K562 (cell line): ENCODE data around the gene IGSF8. TPM values are rescaled to one million over a fixed set of nuclear protein-coding genes. Genes with fewer than 3 reads are reported as not detected.

ENCODE experiments used
- ATAC-seq: fragments of 200-7000 bp; cut with Tn5 transposase; 3 replicates; pipeline ENCODE4 v1.9.1; 2020; ENCODE audit warnings: moderate library complexity
- BruUV-seq: library from RNA; stranded (reverse); fragments of 400-500 nt; replicated peaks from 2 replicates; lab custom pipeline; 2021; lab: Mats Ljungman, UMichigan
- CTCF ChIA-PET: fragments of 300-600 bp; formaldehyde crosslinking; extraction: SDS; loops from one replicate; lab custom pipeline; 2021; ENCODE audit warnings: low intra/inter-chr PET ratio; lab: Yijun Ruan, JAX
- POLR2A ChIA-PET: fragments of 300-600, 350-650 bp; sonication (Branson Sonifier 250); formaldehyde crosslinking; extraction: SDS; loops from one replicate; lab custom pipeline; 2021; ENCODE audit warnings: antibody characterized with exemption, inconsistent platforms; lab: Yijun Ruan, JAX
- DNase-seq, 4 experiments: peaks; one replicate each; pipeline versions ENCODE4 v3.0.0 to v3.0.0-alpha.2; 2011 to 2018; ENCODE audit warnings: low spot score in 3 of 4, mixed read lengths in 3 of 4; ENCODE audit errors: extremely low read depth in 1 of 4
- FAIRE-seq: peaks from 2 replicates; lab custom pipeline; 2011; peaks lifted over from hg19 to GRCh38; lab: Jason Lieb, UNC
- H2AFZ ChIP-seq: 2 replicates; pipeline ENCODE4 v1.6.0; 2011; ENCODE audit warnings: low read depth, low read length, control low read depth, inconsistent platforms
- H3K27ac ChIP-seq: fragments of 200-600 bp; 3 replicates; pipeline ENCODE4 v1.8.0; 2011; ENCODE audit warnings: low read depth, mild to moderate bottlenecking, control low read depth, inconsistent platforms, low read length, moderate library complexity, mixed read lengths; ENCODE audit errors: extremely low read depth
- H3K27me3 ChIP-seq, 2 experiments: fragments of 300-600 bp in 1 of 2; 2 replicates in 1 of 2; 3 replicates in 1 of 2; pipeline versions ENCODE4 v1.6.0 to v1.8.0; 2011; ENCODE audit warnings: inconsistent platforms in 2 of 2, low read length in 2 of 2, mild to moderate bottlenecking in 1 of 2, mixed read lengths in 1 of 2, moderate library complexity in 1 of 2; ENCODE audit not compliant: control insufficient read depth in 2 of 2, insufficient read depth in 2 of 2
- H3K36me3 ChIP-seq: fragments of 300-600 bp; 3 replicates; pipeline ENCODE4 v1.8.0; 2011; ENCODE audit warnings: mild to moderate bottlenecking, low read length, inconsistent platforms; ENCODE audit not compliant: control insufficient read depth, insufficient read depth
- H3K4me1 ChIP-seq, 2 experiments: fragments of 200-600 bp in 1 of 2; replicated peaks in 1 of 2; 2 replicates in 1 of 2; 3 replicates in 1 of 2; pipeline versions ENCODE4 v1.5.1 to v1.8.0; 2011; ENCODE audit warnings: inconsistent platforms in 2 of 2, low read length in 2 of 2, mild to moderate bottlenecking in 1 of 2, mixed read lengths in 1 of 2, moderate library complexity in 1 of 2; ENCODE audit not compliant: control insufficient read depth in 2 of 2, insufficient read depth in 2 of 2
- H3K4me2 ChIP-seq: 2 replicates; pipeline ENCODE4 v1.6.1; 2011; ENCODE audit warnings: low read length, control low read depth, inconsistent platforms, mixed read lengths; ENCODE audit not compliant: insufficient read depth
- H3K4me3 ChIP-seq: fragments of 200-600 bp; sonication (generic), shearing (Covaris generic); 2 replicates; pipeline ENCODE4 v1.5.1; 2016; ENCODE audit warnings: control low read depth, inconsistent platforms
- H3K79me2 ChIP-seq: fragments of 200-600 bp; 3 replicates; pipeline ENCODE4 v1.8.0; 2011; ENCODE audit warnings: low read length, inconsistent platforms; ENCODE audit not compliant: control insufficient read depth, insufficient read depth
- H3K9ac ChIP-seq, 2 experiments: 2 replicates each; pipeline versions ENCODE4 v1.6.0 to v1.6.1; 2011; ENCODE audit warnings: low read depth in 2 of 2, low read length in 2 of 2, control low read depth in 1 of 2, inconsistent platforms in 1 of 2, mild to moderate bottlenecking in 1 of 2, mixed read lengths in 1 of 2; ENCODE audit not compliant: insufficient read depth in 1 of 2
- H3K9me1 ChIP-seq: one replicate; pipeline ENCODE4 v1.6.0; 2011; ENCODE audit warnings: inconsistent platforms, mild to moderate bottlenecking, low read length, moderate library complexity; ENCODE audit not compliant: control insufficient read depth, insufficient read depth
- H3K9me3 ChIP-seq: replicated peaks from 2 replicates; pipeline ENCODE4 v1.5.1; 2011; ENCODE audit warnings: low read depth, low read length, inconsistent platforms; ENCODE audit not compliant: control insufficient read depth, insufficient read depth
- H4K20me1 ChIP-seq: replicated peaks from 2 replicates; pipeline ENCODE4 v1.6.1; 2011; ENCODE audit warnings: low read length, inconsistent platforms, mixed read lengths; ENCODE audit not compliant: control insufficient read depth, insufficient read depth
- BACH1 ChIP-seq: fragments of 200-800 bp; sonication (Bioruptor generic); IDR thresholded peaks from 2 replicates; pipeline ENCODE4 v1.6.1; 2016; ENCODE audit warnings: missing genetic modification characterization, missing compliant biosample characterization
- BRD9 ChIP-seq: fragments of 450-650 bp; IDR thresholded peaks from 2 replicates; pipeline ENCODE4 v1.6.1; 2018; ENCODE audit warnings: low read depth; ENCODE audit not compliant: partially characterized antibody
- CREBBP ChIP-seq: IDR thresholded peaks from one replicate; pipeline ENCODE4 v1.6.1; 2012; ENCODE audit warnings: low read depth, mild to moderate bottlenecking, control low read depth, inconsistent platforms, low read length
- ETS2 ChIP-seq: IDR thresholded peaks from 2 replicates; pipeline ENCODE4 v1.6.1; 2016; ENCODE audit warnings: borderline replicate concordance, missing genetic modification characterization, mild to moderate bottlenecking, moderate library complexity, missing compliant biosample characterization; ENCODE audit not compliant: poor library complexity, severe bottlenecking
- FOXP1 ChIP-seq: sonication (generic); formaldehyde crosslinking; IDR thresholded peaks from 2 replicates; pipeline ENCODE4 v1.8.0; 2022; ENCODE audit warnings: mild to moderate bottlenecking, missing genetic modification reagents
- HMG20A ChIP-seq: fragments of 450-650 bp; formaldehyde crosslinking; conservative IDR thresholded peaks from 2 replicates; pipeline ENCODE4 v1.4.0; 2020; ENCODE audit warnings: mild to moderate bottlenecking, mixed read lengths
- MAFF ChIP-seq: IDR thresholded peaks from 2 replicates; pipeline ENCODE4 v1.6.1; 2012; ENCODE audit warnings: low read length, improper control_type of control experiment
- NFYB ChIP-seq: IDR thresholded peaks from 2 replicates; pipeline ENCODE4 v1.6.1; 2011; ENCODE audit warnings: mild to moderate bottlenecking, moderate library complexity; ENCODE audit not compliant: insufficient read length; ENCODE audit errors: extremely low read depth
- PPARD ChIP-seq: fragments of 250-450 bp; sonication (Bioruptor Pico); IDR thresholded peaks from 2 replicates; pipeline ENCODE4 v1.8.0; 2022; ENCODE audit warnings: inconsistent platforms, mild to moderate bottlenecking, moderate library complexity
- SMARCA5 ChIP-seq: fragments of 450-650 bp; IDR thresholded peaks from 2 replicates; pipeline ENCODE4 v1.6.1; 2016
- SMARCE1 ChIP-seq: fragments of 450-650 bp; IDR thresholded peaks from 2 replicates; pipeline ENCODE4 v1.7.1; 2016; ENCODE audit warnings: mild to moderate bottlenecking
- TARDBP ChIP-seq: fragments of 450-650 bp; IDR thresholded peaks from 2 replicates; pipeline ENCODE4 v1.6.1; 2016
- ZNF140 ChIP-seq: fragments of 250-450 bp; sonication (Bioruptor Pico); IDR thresholded peaks from 2 replicates; pipeline ENCODE4 v1.8.0; 2021; ENCODE audit warnings: moderate library complexity, mild to moderate bottlenecking, inconsistent platforms
- WGBS: fragments of 100-300 bp; shearing (Covaris generic); methylation state at CpG from one replicate; pipeline ENCODE4 v1.1.6; 2016; ENCODE audit warnings: low coverage, mixed read lengths; ENCODE audit not compliant: insufficient coverage; ENCODE audit errors: missing lambda C conversion rate; 5-methylcytosine and 5-hydroxymethylcytosine counted together
- in situ Hi-C: fragments of 300-500 bp; cut with MboI; formaldehyde crosslinking; loops from 4 replicates; pipeline ENCODE4 v1.15.0; 2018; ENCODE audit warnings: inconsistent platforms, mixed read lengths
- intact Hi-C: fragments of 100-400 bp; cut with micrococcal nuclease; formaldehyde crosslinking; loops from 2 replicates; pipeline ENCODE4 v1.14.2; 2022
- polyA plus RNA-seq, 8 experiments: library from polyadenylated mRNA; depleted of rRNA in 4 of 8; stranded (reverse) in 5 of 8; unstranded in 3 of 8; fragments of >200 nt; fragmentation: Nextera tagmentation in 2 of 8; fragmentation: Illumina TruSeq in 1 of 8; extraction: Ambion mirVana in 2 of 8; extraction: Trizol in 1 of 8; gene quantifications; 2 replicates each; pipeline versions ENCODE4 v1.2.1 to v1.2.3, GENCODE V29; 2011 to 2014; ENCODE audit warnings: inconsistent platforms in 1 of 8, missing spikeins in 1 of 8
- total RNA-seq, 7 experiments: library from RNA; depleted of rRNA in 6 of 7; stranded (reverse); fragments of >200 nt in 6 of 7; fragmentation: Illumina TruSeq in 2 of 7; extraction: Trizol in 2 of 7; gene quantifications; 2 replicates each; pipeline versions ENCODE4 v1.2.1 to v1.2.3, GENCODE V29; 2011 to 2021; ENCODE audit warnings: low replicate concordance in 1 of 7
- TF ChIP-seq, protein P1 (sequence below), 2 experiments: fragments of 450-650 bp; IDR thresholded peaks; 2 replicates each; pipeline ENCODE4 v1.6.1; 2016
- TF ChIP-seq, protein P2 (sequence below): sonication (generic); formaldehyde crosslinking; IDR thresholded peaks from 2 replicates; pipeline ENCODE4 v1.8.0; 2022; ENCODE audit warnings: mild to moderate bottlenecking, missing genetic modification reagents

The IGSF8 gene
- total and polyA plus RNA-seq, 9 of the 15 experiments (the other 6 are each of a cell fraction or from before 2014, with no cell fraction given), result 0.32 to 11.7 (median 3.2) TPM

DNA sequence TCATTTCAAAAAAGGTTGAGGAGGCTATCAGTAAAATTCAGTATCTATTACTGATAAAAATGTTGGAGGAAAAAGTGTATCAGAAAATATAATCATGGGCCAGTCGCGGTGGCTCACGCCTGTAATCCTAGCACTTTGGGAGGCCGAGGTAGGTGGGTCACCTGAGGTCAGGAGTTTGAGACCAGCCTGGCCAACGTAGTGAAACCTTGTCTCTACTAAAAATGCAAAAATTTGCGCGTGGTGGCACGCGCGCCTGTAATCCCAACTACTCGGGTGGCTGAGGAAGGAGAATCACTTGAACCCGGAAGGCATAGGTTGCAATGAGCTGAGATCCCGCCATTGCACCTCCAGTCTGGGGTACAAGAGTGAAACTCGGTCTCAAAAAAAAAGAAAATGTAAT, 47.7 kb upstream of the IGSF8 start:
- TF ChIP-seq NFYB, result no peak
- TF ChIP-seq TARDBP, result no peak
- TF ChIP-seq ZNF140, result no peak
- TF ChIP-seq FOXP1, result no peak
- TF ChIP-seq CREBBP, result no peak
- TF ChIP-seq, protein P1, sequence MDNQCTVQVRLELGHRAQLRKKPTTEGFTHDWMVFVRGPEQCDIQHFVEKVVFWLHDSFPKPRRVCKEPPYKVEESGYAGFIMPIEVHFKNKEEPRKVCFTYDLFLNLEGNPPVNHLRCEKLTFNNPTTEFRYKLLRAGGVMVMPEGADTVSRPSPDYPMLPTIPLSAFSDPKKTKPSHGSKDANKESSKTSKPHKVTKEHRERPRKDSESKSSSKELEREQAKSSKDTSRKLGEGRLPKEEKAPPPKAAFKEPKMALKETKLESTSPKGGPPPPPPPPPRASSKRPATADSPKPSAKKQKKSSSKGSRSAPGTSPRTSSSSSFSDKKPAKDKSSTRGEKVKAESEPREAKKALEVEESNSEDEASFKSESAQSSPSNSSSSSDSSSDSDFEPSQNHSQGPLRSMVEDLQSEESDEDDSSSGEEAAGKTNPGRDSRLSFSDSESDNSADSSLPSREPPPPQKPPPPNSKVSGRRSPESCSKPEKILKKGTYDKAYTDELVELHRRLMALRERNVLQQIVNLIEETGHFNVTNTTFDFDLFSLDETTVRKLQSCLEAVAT (IDR thresholded peaks at IDR 0.05), result no peak
- TF ChIP-seq SMARCE1, result no peak
- no peak for TF ChIP-seq BACH1 (tag)
- TF ChIP-seq HMG20A, result no peak
- TF ChIP-seq SMARCA5, result no peak
- no peak for TF ChIP-seq ETS2 (tag)
- TF ChIP-seq, protein P2, sequence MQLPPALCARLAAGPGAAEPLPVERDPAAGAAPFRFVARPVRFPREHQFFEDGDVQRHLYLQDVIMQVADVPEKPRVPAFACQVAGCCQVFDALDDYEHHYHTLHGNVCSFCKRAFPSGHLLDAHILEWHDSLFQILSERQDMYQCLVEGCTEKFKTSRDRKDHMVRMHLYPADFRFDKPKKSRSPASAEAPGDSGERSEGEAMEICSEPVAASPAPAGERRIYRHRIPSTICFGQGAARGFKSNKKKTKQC (CRISPR knock-in tag), result no peak
- TF ChIP-seq BRD9, result no peak
- no peak for TF ChIP-seq MAFF
- no peak for TF ChIP-seq PPARD
- 23% methylated on average over 14 of the region's 14 CpGs for WGBS
- H3K4me1 ChIP-seq, result no peaks in the 10 kb centered on the region
- H3K4me2 ChIP-seq, result no peak overlapping the region
- H3K9ac ChIP-seq, result no peak overlapping the region
- H2AFZ ChIP-seq, result no peak overlapping the region
- no peak for DNase-seq
- H3K36me3 ChIP-seq, result no peaks in the 10 kb centered on the region
- ChIA-PET POLR2A (interaction anchor here (0.6 kb wide), 2 partner anchors 19 to 116 kb away, joined by 3 read pairs; no protein-coding TSS in a partner anchor), CTCF (no interaction called here)
- H3K9me3 ChIP-seq, result no peaks in the 10 kb centered on the region
- no peak overlapping the region for H3K27ac ChIP-seq
- no peaks in the 10 kb centered on the region for H3K79me2 ChIP-seq
- ATAC-seq, result no peak
- intact Hi-C loops, result no loop called here
- no peaks in the 10 kb centered on the region for H3K9me1 ChIP-seq
- no TSS peak for BruUV-seq
- H3K4me3 ChIP-seq, result no peak overlapping the region
- FAIRE-seq, result no peak
- in situ Hi-C loops, result no loop called here
- peaks cover 13 to 30% of the 10 kb centered on the region in 2 experiments; a peak in 4 of 5 replicates for H3K27me3 ChIP-seq
- H4K20me1 ChIP-seq, result no peaks in the 10 kb centered on the region
